Bone marrow (tissue), 2 donors: ENCODE data around the gene ASTN2.

ENCODE experiments used
- DNase-seq, 2 donors: peaks; one replicate each; lab custom pipeline; 2025; lab: John Stamatoyannopoulos, UW

ASTN2 gene

DNA sequence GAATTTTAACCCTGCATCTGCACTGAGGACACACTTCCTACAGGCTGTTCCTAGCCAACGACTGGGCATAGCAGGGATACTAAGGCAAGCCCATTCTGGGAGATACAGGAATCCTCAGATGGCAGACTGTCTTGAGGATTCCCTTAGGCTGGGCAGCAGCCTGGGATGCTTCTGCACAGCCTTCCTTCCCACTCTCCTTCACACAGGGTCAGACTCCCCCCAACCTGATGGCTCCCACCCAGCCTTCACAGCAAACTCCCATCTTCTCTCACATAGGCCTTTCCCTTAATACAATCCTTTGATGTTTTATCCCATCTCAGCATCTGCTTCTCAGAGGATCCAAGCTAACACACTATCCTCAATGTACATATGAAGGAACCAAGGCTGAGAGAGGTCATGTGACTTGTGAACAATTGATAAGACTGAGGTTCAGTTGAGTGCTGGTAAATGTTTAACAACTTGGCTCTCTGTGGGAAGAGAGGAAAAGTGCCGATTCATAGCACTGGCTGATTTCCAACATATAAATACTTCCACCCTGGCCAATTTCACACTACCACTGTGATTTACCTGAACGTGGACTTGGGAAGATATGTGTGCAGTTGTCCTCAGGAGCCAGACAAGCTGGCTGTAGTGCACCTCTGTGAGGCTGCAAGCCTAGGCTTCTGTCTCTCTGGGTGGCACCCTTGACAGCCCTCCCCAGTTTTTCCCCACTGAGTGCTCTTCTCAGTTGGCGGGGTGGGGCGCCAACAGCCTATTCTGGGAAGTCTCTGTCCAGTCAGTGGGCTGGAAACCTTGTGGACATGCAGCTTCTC lies 848.0 kb downstream of the ASTN2 start:
- no peak for DNase-seq

DNA sequence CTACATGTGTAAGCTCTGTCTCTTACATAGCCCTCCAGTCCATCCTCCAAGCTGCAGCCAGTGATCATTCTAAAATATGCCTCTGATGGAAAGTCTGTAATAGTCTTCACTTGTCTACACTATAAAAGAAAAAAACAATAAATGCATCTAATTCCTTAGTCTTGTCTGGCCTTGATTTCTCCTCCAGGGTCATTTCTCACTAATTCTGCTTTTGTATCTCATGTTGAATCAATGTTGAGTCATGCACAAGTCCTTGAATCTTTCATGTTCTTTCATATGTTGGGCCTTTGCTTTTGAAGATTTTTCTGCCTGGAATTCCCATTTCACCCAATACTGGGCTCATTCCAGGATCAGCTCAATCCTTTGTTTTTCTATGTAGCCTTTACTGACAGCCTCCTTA lies 848.9 kb downstream of the ASTN2 start:
- no peak for DNase-seq

DNA sequence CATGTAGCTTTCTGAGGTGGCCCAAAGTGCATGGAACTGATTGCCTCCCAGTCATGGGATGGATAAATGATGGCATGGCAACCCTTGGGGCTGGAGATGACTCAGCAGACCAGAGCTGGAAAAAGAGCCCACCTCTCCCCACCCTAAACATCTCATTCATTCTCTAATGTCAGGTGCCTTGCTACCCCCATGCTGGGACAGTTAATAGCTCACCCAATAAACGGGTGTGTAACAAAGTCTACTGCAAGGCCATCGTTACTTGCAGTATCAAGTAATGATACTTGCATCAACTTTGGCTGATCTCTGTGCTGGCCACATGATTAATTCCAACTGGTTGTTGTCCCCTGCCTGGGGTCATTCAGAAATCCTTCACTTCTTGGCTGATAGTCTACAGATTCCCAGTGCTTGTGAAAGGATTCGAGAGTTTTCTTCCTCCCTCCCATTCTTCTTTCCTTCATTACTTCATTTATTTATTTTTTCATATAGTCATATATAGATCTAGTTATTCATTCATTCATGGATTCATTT lies 850.5 kb downstream of the ASTN2 start:
- DNase-seq = no peak

DNA sequence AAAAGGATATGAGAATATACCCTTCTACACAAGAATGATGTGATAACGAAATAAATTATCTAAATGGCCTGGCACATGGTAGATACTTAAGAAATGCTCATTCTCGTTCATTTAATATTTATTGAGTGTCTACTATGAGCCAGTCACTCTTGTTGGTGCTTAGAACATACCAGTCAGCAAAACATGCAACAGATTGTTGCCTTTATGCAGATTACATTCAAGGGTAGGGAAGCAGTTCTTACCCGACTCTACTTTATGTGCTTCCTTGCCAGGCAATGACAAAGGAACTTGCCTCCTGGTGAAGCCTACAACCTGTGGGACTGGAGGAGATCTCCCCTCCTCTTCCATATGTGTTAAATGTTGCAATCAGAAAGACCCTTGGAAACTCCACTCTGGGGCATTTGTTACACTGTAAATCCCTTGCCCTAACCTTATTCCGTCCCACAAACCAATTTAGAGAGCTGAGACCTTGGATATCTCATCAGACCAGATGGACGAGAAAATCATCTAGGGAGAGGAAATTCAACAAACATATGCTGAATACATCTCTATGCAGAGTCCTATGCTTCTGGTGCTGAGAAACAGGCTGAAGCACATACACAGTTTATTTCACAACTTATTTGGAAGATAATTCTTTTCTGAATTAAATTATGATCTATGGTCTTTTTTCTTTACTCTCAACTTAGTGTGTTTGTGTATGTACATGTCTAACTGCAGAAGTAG lies 855.9 kb downstream of the ASTN2 start:
- DNase-seq = no peak

DNA sequence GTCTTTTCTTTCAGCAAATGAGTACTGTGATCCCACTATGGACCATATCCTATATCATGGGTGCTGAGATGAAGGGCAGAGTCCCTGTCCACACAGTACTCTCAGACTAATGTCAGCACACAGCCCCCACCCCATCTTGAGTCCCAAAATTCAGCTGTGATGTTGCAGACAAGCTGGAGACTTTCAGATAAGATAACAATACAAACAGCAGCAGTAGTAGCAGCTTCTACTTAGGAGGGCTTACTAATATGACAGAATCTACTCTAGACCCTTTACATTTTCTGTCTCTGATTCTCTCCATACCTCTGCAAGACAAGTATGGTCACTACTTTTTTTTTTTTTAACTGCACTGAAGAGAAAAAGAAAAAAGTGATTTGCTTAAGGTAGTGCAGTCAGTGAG lies 856.8 kb downstream of the ASTN2 start:
- DNase-seq = no peak

DNA sequence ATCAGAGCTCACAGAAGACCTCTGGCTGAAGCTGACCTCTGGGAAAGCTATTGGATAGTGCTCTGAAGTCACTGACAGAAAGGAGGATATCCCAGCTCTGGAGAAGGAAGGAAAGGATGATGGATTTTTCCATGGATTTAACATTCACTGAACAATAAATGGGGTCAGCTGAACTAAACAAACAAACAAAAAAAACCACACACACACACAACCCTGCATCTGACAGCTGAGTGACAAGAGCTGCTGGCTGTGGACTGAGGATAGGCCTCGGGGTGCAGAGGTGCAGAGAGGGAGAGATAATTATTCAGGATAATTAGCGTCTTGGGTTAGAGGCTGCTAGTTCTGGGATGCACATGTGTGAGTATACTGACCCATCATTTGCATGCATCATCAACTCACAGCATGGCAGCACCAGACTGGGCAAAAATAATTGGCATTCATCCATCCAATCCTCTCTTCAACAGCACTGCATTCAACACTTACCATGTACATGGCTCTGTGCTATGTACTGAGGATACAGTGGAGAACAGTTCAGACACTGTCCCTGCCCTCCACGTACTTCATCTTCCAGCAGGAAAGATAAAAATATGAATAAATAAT lies 859.2 kb downstream of the ASTN2 start:
- no peak for DNase-seq

DNA sequence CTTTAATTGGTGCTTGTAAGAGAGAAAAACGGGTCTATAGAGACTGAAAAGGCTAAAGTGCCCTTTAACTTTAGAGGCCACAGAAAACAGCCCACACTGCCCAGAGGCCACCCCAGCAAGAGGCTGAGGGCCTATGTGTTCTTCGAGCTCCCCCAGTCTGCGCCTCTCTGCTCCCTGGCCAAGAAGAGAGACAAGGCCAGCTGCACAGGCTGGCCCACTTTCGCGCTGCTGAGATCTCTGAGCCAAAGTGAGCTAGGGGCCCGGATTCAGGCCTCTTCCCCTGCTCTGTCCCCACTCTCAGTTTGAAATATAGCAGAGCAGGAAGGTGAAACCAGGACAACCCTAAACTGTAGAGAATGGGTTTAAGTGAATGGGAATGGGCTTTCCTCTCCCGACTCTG lies 859.7 kb downstream of the ASTN2 start:
- DNase-seq = no peak

DNA sequence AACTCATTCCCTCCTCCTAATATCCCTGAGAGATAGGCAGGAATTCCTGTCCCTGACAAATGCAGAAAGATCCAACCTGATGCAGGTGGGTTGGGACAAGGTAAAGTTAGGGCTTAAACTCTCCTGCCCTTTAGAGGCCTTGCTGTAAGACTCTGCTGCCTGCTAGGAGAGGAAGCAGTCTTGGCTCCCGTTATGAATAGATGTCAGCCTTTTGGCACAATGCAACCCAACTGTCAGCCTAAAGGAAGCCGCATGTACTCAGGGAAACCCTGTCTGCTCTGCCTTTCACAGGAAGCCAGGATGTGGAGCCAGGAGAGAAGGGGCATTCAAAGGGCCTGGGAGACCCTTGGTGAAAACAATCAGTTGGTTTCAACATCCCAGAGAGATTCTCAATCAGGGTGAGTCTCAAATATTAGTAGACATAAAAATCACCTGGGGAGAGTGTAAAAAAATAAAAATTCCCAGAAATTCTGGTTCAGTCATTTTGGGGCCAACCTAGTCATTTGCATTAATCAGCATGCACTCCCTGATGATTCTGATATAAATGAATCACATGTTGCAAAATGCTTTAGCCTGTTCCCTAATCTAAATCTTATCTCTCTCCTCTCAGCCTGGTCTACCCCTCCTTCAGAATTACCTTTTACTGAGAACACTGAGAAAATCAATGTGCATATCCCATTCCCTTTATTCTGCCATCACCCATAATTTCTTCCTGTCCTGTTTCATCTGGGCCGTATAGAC lies 864.0 kb downstream of the ASTN2 start:
- no peak for DNase-seq

DNA sequence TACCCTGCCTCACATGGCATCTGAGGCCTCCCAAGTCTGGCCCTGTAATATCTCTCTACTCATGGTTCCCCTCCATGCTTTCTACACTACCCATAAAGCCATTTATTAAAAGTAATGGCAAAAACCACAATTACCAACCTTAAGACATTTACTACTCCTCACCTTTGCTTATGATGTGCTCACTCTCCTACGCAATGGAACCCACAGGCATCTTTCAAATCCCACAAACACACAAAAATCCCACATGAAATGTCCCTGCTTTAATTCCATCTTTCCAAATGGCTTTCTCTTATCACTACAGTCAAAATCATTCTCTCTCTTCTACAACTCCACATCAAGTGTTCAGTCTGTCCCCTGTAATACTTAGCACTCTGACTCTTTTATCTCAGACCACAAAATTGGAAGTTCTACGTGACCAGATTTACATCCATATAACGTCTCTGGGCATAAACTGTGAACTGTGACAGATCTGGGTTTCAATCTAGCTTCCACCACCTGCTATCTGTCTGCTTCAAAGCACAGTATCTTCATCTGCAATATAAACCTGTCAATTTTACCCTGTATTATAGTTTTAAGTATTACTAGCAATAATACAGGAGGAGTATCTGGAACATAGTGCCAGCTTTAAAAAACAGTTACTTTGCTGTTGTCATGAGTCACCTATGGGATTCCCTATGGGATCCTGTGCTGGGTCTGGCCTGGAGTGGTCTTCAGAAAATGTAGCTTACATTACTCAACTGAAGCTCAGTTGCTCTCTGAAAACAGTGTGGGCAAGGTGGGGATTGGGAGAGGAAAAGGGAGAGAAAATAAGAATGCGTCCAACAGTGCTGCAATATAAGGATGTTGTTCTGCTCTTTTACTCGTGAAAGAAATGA lies 864.8 kb downstream of the ASTN2 start:
- no peak for DNase-seq

DNA sequence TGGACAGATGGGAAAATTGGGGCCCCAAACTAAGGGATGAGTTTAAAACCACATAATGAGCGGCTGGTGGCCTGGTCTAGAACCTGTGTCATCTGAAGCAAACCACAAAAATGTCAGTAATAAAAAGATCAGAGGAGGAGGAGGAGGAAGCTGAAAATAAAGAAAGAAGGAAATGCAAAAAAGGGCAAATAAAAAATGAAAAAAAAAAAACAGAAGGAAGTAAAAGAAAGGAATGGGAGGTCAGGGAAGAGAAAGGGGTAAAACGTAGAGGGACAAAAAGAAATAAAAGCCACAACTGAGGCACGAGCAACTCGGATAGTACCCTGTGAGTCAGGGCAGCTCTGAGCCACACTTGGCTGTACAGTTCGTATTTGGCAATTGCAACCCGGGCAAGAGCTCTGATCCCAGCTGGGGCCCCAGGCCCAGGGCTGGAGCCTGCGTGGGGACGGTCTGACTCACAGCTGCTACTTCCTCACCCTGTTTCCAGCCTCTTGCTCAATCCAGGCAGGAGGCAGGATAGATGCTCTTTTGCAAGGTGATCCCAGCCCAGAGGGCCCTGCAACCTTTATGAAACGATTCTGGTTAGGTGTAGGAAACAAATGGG lies 865.7 kb downstream of the ASTN2 start:
- DNase-seq = peak in 1 of 2 donors; percentile 6

DNA sequence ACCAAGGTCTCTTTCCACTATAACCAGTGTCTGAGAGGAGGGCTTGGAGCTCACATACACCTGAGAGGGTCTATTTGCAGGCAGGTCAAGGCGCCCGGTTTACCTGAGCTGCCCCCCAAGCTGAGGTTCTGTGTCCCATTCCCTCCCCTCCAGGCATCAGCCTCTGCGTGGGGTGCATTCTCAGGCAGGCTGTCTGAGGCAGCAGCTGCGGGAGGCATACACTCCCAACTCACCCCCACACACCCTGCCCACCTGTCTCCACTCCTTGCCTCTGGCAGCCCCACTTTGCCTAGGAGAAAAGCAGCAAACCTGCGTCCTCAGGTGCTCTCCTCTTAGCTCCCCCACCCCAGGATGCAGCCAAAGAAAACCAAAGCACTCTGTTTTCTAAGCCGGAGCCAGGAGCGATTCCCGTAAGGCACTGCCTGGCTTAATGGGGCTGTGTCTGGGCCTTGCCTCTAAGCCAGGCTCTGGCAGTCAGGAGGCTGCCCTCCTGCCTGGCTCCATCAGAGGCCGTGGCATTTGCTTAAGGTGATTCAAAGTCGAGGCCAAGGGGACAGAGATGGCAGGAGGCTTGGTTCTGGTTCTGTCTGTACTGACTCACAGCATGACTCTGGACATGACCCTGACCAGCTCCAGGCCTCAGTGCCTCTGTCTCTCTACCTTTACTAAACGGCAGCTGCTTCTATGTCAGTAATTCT lies 867.0 kb downstream of the ASTN2 start:
- DNase-seq = no peak

DNA sequence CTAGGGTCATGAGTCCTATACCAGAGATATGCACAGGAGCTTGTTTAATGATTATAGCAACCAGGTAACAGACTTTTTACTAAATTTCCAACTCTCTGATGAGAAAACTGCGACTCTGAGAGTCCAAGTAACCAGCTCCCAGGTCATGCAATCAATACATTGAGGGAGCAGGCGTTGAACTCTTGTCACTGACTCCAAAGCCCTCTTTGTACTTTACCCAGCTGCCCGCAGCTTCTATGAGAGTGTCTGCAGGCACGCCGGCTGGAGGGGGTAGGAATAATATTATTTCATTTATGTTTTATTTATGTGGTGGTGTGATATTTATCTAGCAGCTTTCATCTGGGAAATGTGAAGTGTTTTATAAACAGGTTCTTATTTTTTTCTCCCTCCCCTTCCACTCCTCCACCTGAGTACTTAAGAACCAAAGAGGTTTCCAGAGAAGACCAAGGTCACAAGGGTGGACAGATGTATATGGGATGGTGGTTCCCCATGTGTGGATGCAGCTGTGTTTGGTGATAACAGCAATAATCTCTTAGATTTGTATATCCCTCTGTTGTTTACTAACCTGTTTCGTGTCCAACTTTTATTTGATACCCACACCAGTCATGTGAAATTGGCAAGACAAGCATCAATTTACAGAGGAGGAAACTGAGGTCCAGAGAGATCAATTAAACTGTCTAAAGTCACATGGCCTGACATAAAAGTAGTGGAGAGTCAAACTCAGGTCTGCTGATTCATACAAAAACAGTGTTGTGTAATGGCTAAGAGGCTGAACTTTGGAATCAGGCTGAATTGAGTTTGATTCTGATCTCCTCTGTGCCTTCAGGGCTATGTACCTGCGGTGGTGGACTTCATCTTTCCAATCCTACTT lies 867.9 kb downstream of the ASTN2 start:
- DNase-seq = no peak

DNA sequence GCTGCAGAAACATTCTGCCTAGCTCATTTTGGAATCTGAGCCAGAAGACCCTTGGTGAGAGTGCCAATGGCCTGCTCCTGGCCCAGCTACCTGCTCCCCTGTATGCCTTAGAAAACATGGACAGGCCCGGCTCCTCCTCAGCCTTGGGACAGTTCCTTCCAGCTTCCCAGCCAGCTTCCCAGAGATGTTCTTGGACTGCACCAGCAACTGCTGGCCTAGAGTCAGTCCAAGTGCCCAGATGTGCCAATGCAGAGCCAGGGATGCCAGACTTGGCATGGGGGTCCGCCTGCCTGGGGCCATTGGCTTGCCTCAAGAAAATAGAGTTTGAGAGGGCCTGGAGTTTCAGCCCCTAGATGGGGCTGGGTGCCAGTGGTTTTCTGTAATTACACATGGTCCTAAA lies 870.0 kb downstream of the ASTN2 start:
- DNase-seq = no peak

DNA sequence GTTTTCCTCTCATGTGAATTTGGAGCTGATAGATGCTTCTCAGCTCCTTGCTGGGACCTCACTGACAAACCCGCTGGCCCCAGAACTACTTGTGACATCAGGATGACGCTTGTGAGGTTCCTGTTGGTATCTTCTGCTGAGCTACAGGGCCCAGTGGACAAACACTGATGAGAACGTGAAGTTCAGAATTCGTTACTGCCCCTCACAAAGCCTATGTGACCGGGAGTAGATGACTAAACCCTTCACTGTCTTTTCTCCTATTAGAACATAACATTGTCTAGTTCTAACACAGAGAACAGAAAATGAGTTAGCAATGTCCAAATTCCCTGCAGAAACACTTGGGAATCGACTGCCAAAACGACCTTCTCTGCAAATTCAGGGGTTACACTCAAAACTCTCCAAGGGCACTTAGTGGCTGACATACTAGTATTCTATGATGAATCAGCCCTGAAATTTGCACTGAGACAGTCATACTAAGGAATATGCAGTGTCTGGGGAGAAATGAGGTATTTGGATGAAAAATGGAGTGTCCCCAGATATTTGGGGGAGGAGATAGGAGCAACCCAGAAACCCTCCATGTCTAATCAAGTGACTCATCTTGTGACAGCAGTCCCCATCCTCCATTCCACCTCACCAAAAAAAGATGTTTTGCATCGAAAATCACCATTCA lies 871.0 kb downstream of the ASTN2 start:
- DNase-seq = no peak

DNA sequence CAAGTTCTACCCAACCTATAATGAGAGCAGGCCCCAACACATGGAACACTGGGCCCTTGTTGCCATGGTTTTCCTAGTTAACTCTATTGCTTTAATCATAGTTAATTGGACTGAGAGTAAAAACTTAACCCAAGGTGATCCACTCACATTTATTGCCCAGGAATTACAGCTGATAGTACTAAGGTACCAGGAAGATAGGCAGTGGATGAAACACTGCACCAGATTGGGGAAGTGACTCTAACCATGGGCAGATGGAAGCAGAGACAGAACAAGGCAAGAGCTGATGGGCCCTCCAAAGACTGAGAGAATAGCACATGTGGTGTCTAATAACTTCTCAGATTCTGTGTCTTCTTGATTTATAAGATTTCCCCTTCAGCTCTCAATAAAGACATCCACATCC lies 873.5 kb downstream of the ASTN2 start:
- DNase-seq = no peak

DNA sequence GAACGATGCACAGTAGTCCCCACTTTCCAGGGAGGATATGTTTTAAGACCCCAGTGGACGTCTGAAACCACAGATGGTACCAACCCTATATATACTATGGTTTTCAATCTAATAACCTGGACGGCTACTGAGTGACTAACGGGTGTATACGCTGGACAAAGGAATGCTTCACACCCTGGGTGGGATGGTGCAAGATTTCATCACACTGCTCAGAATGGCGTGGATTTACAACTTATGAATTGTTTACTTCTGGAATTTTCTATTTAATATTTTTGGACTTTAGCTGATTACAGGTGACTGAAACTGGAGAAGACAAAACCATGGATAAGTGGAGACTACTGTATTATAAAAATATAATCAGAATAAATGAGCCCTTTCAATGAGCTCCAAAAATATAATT lies 875.3 kb downstream of the ASTN2 start:
- DNase-seq = no peak

DNA sequence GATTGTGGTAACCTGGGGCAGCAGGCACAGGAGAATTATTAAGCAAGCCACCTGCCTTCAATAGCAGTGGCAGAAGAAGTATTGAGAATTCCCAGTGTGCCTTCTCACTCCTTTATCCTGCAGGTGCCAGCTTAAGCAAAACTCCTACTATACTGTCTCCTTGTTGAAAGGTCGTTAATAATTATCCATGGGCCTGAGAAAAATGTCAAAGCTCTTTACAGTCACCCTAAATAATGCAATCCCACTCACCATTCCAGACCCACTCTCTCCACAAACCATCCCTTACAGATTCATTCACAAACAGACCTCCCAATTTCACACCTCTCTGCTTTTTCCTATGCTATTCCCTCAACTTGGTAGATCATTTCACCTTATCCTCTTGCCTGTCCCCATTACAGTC lies 889.2 kb downstream of the ASTN2 start:
- DNase-seq = no peak

DNA sequence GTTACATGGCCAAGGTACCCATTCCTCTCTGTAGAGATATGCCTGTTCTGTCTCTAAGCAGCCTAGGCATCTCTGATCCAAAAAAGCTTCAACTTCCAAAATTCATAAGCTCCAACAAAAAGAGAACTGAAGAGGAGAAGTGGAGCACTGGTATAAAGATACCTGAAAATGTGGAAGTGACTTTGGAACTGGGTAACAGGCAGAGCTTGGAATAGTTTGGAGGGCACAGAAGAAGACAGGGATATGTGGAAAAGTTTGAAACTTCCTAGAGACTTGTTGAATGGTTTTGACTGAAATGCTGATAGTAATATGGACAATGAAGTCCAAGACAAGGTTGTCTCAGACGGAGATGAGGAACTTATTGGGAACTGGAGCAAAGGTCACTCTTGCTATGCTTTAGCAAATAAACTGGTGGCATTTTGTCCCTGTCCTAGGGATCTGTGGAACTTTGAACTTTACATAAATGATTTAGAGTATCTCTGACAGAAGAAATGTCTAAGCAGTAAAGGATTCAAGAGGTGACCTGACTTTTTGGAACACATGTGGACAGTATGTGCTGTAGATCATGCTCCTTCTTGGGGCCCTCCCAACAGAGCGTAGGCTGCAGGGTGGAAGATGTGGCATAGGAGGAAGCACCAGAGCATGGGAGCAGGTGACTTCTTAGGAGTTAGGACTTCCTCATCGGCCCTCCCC lies 889.9 kb downstream of the ASTN2 start:
- DNase-seq = no peak
